ENCODE results near the gene NOD2.

NOD2 gene

GRCh38 chr16:50712560-50712898, 19.1 kb downstream of the NOD2 start:
- no peak for DNase-seq (ENCODE audit: low read depth in 1 of 2, low spot score in 1 of 2)

GRCh38 chr16:50712956-50713355, 19.6 kb downstream of the NOD2 start:
- DNase-seq (ENCODE audit: low read depth in 1 of 2, low spot score in 1 of 2): no peak

GRCh38 chr16:50717091-50717490, 23.7 kb downstream of the NOD2 start:
- DNase-seq (ENCODE audit: low read depth in 1 of 2, low spot score in 1 of 2): no peak

- no peak for DNase-seq (ENCODE audit: low read depth in 1 of 2, low spot score in 1 of 2)
Observed at GRCh38 chr16:50717494-50717893, 24.1 kb downstream of the NOD2 start.

GRCh38 chr16:50718061-50718760, 24.8 kb downstream of the NOD2 start:
- DNase-seq (ENCODE audit: low read depth in 1 of 2, low spot score in 1 of 2): no peak

- no peak for DNase-seq (ENCODE audit: low read depth in 1 of 2, low spot score in 1 of 2)
Observed at GRCh38 chr16:50718761-50719400, 25.5 kb downstream of the NOD2 start.

- DNase-seq (ENCODE audit: low read depth in 1 of 2, low spot score in 1 of 2): no peak
Observed at GRCh38 chr16:50719401-50720337, 26.3 kb downstream of the NOD2 start.

GRCh38 chr16:50721549-50722404, 28.4 kb downstream of the NOD2 start:
- DNase-seq (ENCODE audit: low read depth in 1 of 2, low spot score in 1 of 2): no peak

- DNase-seq (ENCODE audit: low read depth in 1 of 2, low spot score in 1 of 2): no peak
Observed at GRCh38 chr16:50722405-50722737, 29.0 kb downstream of the NOD2 start.

GRCh38 chr16:50722960-50723359, 29.6 kb downstream of the NOD2 start:
- DNase-seq (ENCODE audit: low read depth in 1 of 2, low spot score in 1 of 2): no peak

- no peak for DNase-seq (ENCODE audit: low read depth in 1 of 2, low spot score in 1 of 2)
Observed at GRCh38 chr16:50724306-50724705, 30.9 kb downstream of the NOD2 start.

GRCh38 chr16:50731130-50731988, 38.0 kb downstream of the NOD2 start:
- DNase-seq (ENCODE audit: low read depth in 1 of 2, low spot score in 1 of 2): no peak

GRCh38 chr16:50731989-50732832, 38.8 kb downstream of the NOD2 start:
- DNase-seq (ENCODE audit: low read depth in 1 of 2, low spot score in 1 of 2): no peak

- no peak for DNase-seq (ENCODE audit: low read depth in 1 of 2, low spot score in 1 of 2)
Observed at GRCh38 chr16:50733468-50733867, 40.1 kb downstream of the NOD2 start.

- no peak for DNase-seq (ENCODE audit: low read depth in 1 of 2, low spot score in 1 of 2)
Observed at GRCh38 chr16:50735629-50736122, 42.3 kb downstream of the NOD2 start.

GRCh38 chr16:50736448-50736847, 43.0 kb downstream of the NOD2 start:
- DNase-seq (ENCODE audit: low read depth in 1 of 2, low spot score in 1 of 2): no peak

- no peak for DNase-seq (ENCODE audit: low read depth in 1 of 2, low spot score in 1 of 2)
Observed at GRCh38 chr16:50737420-50737959, 44.1 kb downstream of the NOD2 start.

GRCh38 chr16:50739031-50739430, 45.6 kb downstream of the NOD2 start:
- no peak for DNase-seq (ENCODE audit: low read depth in 1 of 2, low spot score in 1 of 2)

GRCh38 chr16:50740736-50741135, 47.3 kb downstream of the NOD2 start:
- DNase-seq (ENCODE audit: low read depth in 1 of 2, low spot score in 1 of 2): no peak

All from activated CD4-positive, alpha-beta T cell treated with anti-CD3 and anti-CD28 coated beads, Interleukin-2, amount 50 U/mL, for 24 hours (primary cell).